SK-N-SH (cell line): ENCODE data around the gene DIO3.

Source experiments
- POLR2AphosphoS5 ChIP-seq: IDR thresholded peaks from 2 replicates; pipeline ENCODE4 v1.6.1; 2012; ENCODE audit warnings: low read depth, low read length
- TF ChIP-seq, protein P1 (sequence below): fragments of 200-600 bp; sonication (generic); IDR thresholded peaks from 2 replicates; pipeline ENCODE4 v1.6.1; 2017; ENCODE audit warnings: antibody characterized with exemption, mild to moderate bottlenecking, moderate library complexity

DNA sequence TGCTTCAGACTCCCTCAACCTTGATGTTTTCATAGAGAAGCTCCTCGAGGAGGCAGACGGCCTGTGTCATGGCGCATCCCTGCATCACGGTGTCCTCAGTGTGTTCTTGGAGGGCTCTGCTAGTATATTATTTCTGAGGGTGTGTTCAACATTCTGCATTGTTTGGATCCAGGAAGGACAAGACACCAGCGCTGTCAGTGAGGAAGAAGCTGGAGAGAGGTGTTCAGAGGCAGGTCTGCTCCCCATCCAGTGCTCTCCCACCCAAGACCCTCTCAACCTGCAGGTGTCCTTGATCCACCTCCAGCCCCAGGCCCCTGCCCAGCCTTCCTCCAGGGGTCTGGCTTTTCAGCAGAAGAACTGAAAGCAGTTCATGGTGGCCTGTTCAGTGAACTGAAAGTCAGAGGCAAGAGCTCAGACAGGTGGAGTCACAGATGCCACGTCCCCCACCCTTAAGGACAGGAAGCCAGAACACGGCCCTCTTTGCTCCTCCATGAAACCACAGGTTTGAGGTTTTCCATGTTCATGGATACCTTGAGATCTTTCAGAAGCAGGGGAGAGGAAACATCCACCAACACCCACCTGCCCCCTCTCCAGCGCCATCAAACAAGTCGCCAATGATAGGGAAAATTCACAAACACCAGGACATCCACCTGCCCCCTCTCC lies 37.4 kb downstream of the DIO3 start:
- TF ChIP-seq POLR2AphosphoS5: no peak
- TF ChIP-seq, protein P1, sequence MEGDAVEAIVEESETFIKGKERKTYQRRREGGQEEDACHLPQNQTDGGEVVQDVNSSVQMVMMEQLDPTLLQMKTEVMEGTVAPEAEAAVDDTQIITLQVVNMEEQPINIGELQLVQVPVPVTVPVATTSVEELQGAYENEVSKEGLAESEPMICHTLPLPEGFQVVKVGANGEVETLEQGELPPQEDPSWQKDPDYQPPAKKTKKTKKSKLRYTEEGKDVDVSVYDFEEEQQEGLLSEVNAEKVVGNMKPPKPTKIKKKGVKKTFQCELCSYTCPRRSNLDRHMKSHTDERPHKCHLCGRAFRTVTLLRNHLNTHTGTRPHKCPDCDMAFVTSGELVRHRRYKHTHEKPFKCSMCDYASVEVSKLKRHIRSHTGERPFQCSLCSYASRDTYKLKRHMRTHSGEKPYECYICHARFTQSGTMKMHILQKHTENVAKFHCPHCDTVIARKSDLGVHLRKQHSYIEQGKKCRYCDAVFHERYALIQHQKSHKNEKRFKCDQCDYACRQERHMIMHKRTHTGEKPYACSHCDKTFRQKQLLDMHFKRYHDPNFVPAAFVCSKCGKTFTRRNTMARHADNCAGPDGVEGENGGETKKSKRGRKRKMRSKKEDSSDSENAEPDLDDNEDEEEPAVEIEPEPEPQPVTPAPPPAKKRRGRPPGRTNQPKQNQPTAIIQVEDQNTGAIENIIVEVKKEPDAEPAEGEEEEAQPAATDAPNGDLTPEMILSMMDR: no peak
